Measurements from ENCODE around the gene FDXR. TPM values are rescaled to one million over a fixed set of nuclear protein-coding genes. Genes with fewer than 3 reads are reported as not detected.

FDXR gene
- total and polyA plus RNA-seq, 9 of the 15 experiments (the other 6 are each of a cell fraction or from before 2014, with no cell fraction given): 0.89 to 70.7 (median 30.9) TPM

GRCh38 chr17:74822335-74822938, 50.4 kb downstream of the FDXR start (continued):
- TF ChIP-seq E2F6 (IDR thresholded peaks at IDR 0.05; ENCODE audit: borderline replicate concordance in 1 of 2, extremely low read depth in 1 of 2, insufficient read depth in 1 of 2, insufficient read length in 1 of 2, low read depth in 1 of 2, low read length in 1 of 2, poor library complexity in 1 of 2, severe bottlenecking in 1 of 2) (no peak), SMAD1 (IDR thresholded peaks at IDR 0.05; ENCODE audit: low read depth, low read length, partially characterized antibody) (no peak), GTF2F1 (IDR thresholded peaks at IDR 0.05; ENCODE audit: low read depth, low read length) (no peak), POLR2H (tag; IDR thresholded peaks at IDR 0.05; ENCODE audit: low read depth) (no peak)

GRCh38 chr17:74821655-74822334, 51.0 kb downstream of the FDXR start:
- H2AFZ ChIP-seq (ENCODE audit: low read depth, low read length): no peak overlapping the region
- no peak for ATAC-seq
- no peak overlapping the region for H3K4me2 ChIP-seq (ENCODE audit: insufficient read depth, low read length)
- intact Hi-C loops (cut with micrococcal nuclease): no loop called here
- peaks cover 0 to 7% of the 10 kb centered on the region in 2 experiments; a peak in 1 of 5 replicates for H3K4me1 ChIP-seq (replicated peaks in 1 of 2; ENCODE audit: control insufficient read depth in 2 of 2, insufficient read depth in 2 of 2, low read length in 2 of 2)
- no peak for FAIRE-seq
- no peak for DNase-seq (ENCODE audit: extremely low read depth in 1 of 4, low spot score in 3 of 4)
- 54% methylated on average over 12 of the region's 13 CpGs for WGBS (ENCODE audit: insufficient coverage, low coverage, missing lambda C conversion rate)
- H4K20me1 ChIP-seq (replicated peaks; ENCODE audit: control insufficient read depth, insufficient read depth, low read length): peaks cover 11% of the 10 kb centered on the region; the same call in 1 of the 2 replicates
- H3K27ac ChIP-seq (ENCODE audit: extremely low read depth, low read depth, low read length): no peak overlapping the region
- H3K36me3 ChIP-seq (ENCODE audit: control insufficient read depth, insufficient read depth, low read length): no peaks in the 10 kb centered on the region
- H3K9me3 ChIP-seq (replicated peaks; ENCODE audit: control insufficient read depth, insufficient read depth, low read depth, low read length): no peaks in the 10 kb centered on the region
- H3K9ac ChIP-seq (ENCODE audit: insufficient read depth in 1 of 2, low read depth in 2 of 2, low read length in 2 of 2): no peak overlapping the region; a peak in 1 of 4 replicates
- no peaks in the 10 kb centered on the region for H3K79me2 ChIP-seq (ENCODE audit: control insufficient read depth, insufficient read depth, low read length)
- ChIA-PET POLR2A (no interaction called here), CTCF (ENCODE audit: low intra/inter-chr PET ratio) (no interaction called here)
- peaks cover 2% of the 10 kb centered on the region for H3K9me1 ChIP-seq (ENCODE audit: control insufficient read depth, insufficient read depth, low read length)
- no peaks in the 10 kb centered on the region for H3K27me3 ChIP-seq (ENCODE audit: control insufficient read depth in 2 of 2, insufficient read depth in 2 of 2, low read length in 2 of 2)
- TF ChIP-seq KLF6 (CRISPR knock-in tag; IDR thresholded peaks at IDR 0.05; ENCODE audit: borderline replicate concordance) (no peak), CHCHD3 (CRISPR knock-in tag; IDR thresholded peaks at IDR 0.05) (no peak), SRF (CRISPR knock-in tag; IDR thresholded peaks at IDR 0.05) (no peak), SRSF1 (IDR thresholded peaks at IDR 0.05; ENCODE audit: low read depth, low read length) (no peak), MCM7 (IDR thresholded peaks at IDR 0.05) (no peak), NR3C1 (CRISPR knock-in tag; IDR thresholded peaks at IDR 0.05) (no peak), TAL1 (IDR thresholded peaks at IDR 0.05) (no peak), ZBTB17 (CRISPR knock-in tag; IDR thresholded peaks at IDR 0.05) (no peak), CBX3 (IDR thresholded peaks at IDR 0.05; ENCODE audit: borderline replicate concordance in 1 of 2, low read length in 2 of 2) (no peak), FOXJ2 (tag; IDR thresholded peaks at IDR 0.05) (no peak), TAF9B (IDR thresholded peaks at IDR 0.05; ENCODE audit: partially characterized antibody) (no peak), ZBTB33 (CRISPR knock-in tag; IDR thresholded peaks at IDR 0.05) (no peak)
- in situ Hi-C loops (cut with MboI): no loop called here
- no TSS peak for BruUV-seq (replicated peaks)
- no peak overlapping the region for H3K4me3 ChIP-seq
